ENCODE data around the gene MAP3K4.

- TF ChIP-seq, protein P1, sequence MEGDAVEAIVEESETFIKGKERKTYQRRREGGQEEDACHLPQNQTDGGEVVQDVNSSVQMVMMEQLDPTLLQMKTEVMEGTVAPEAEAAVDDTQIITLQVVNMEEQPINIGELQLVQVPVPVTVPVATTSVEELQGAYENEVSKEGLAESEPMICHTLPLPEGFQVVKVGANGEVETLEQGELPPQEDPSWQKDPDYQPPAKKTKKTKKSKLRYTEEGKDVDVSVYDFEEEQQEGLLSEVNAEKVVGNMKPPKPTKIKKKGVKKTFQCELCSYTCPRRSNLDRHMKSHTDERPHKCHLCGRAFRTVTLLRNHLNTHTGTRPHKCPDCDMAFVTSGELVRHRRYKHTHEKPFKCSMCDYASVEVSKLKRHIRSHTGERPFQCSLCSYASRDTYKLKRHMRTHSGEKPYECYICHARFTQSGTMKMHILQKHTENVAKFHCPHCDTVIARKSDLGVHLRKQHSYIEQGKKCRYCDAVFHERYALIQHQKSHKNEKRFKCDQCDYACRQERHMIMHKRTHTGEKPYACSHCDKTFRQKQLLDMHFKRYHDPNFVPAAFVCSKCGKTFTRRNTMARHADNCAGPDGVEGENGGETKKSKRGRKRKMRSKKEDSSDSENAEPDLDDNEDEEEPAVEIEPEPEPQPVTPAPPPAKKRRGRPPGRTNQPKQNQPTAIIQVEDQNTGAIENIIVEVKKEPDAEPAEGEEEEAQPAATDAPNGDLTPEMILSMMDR (conservative IDR thresholded peaks at IDR 0.05): no peak
- TF ChIP-seq ZFX (IDR thresholded peaks at IDR 0.05): no peak
These were observed 113.8 kb downstream of the MAP3K4 start for GRCh38 chr6:161105408-161105807.
